Measurements from ENCODE around the gene ARID4A.

DNA sequence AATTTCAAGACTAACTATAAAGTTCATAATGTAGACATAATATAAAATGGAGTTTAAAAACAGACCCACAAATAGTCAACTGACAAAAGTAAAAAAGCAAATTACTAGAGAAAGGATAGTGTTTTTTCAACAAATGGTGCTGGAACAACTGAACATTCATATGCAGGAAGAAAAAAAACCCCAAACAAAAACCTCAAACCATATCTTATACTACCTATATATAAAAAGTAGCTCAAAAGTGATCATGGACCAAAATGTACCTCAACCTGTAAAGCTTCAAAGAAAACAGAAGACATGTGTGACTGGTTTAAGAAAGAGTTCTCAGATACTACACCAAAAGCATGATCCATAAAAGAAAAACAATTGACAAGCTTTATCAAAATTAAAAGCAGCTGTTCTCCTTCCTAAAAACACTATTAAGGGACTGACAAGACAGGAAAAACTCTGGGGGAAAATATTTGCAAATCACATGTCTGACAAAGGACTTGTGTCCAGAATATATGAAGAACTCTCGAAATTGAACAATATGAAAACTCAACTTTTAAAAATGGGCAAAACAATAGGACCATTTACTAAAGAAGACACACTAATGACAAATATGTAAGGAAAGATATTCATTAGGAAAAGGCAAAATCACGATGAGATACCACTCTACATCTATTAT is 22.7 kb upstream of the ARID4A start:
- no peak for TF ChIP-seq POLR2AphosphoS5 (IDR thresholded peaks at IDR 0.05)
- TF ChIP-seq, protein P1, sequence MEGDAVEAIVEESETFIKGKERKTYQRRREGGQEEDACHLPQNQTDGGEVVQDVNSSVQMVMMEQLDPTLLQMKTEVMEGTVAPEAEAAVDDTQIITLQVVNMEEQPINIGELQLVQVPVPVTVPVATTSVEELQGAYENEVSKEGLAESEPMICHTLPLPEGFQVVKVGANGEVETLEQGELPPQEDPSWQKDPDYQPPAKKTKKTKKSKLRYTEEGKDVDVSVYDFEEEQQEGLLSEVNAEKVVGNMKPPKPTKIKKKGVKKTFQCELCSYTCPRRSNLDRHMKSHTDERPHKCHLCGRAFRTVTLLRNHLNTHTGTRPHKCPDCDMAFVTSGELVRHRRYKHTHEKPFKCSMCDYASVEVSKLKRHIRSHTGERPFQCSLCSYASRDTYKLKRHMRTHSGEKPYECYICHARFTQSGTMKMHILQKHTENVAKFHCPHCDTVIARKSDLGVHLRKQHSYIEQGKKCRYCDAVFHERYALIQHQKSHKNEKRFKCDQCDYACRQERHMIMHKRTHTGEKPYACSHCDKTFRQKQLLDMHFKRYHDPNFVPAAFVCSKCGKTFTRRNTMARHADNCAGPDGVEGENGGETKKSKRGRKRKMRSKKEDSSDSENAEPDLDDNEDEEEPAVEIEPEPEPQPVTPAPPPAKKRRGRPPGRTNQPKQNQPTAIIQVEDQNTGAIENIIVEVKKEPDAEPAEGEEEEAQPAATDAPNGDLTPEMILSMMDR (IDR thresholded peaks at IDR 0.05): no peak
- no peak for TF ChIP-seq POLR2A (IDR thresholded peaks at IDR 0.05; ENCODE audit: low read depth)
- no peak for TF ChIP-seq EP300 (IDR thresholded peaks at IDR 0.05)
